ENCODE data around the gene TMEFF2.

TMEFF2 gene

DNA sequence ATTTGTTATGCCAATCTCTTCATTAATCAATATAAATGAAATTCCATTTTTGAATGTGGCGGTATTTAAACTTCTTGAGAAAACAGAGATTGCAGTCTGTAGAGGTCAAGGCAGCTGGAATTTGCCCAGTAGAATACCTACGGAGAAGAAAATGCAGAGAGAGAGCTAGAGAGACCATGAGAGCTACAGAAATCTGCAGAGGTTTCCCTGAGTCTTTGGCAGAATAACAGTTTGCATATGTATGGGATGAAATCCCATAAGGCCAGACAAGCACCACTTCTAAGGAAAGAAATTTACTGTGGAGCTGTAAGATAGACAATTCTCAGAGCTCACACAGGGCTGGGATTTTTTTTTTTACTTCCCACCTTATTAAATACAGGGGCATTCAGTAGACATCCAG, 23.6 kb upstream of the TMEFF2 start:
- ChIA-PET POLR2A (no interaction called here), CTCF (interaction anchor here (1.4 kb wide), 1 partner anchor 56 kb away, joined by 4 read pairs; no protein-coding TSS in a partner anchor)
- no peak overlapping the region for H3K4me3 ChIP-seq (ENCODE audit: low read depth, low read length)
- no peaks in the 10 kb centered on the region for H3K36me3 ChIP-seq (ENCODE audit: control insufficient read depth in 2 of 2, insufficient read depth in 1 of 2, low read length in 2 of 2)
- no peak overlapping the region for H3K27ac ChIP-seq (ENCODE audit: extremely low read depth, low read depth, low read length)
- no peaks in the 10 kb centered on the region for H3K9me3 ChIP-seq (ENCODE audit: control insufficient read depth, insufficient read depth, low read depth, low read length)
- H3K4me1 ChIP-seq (ENCODE audit: control insufficient read depth, insufficient read depth, low read length) = no peaks in the 10 kb centered on the region
- TF ChIP-seq GFI1B (tag by site-specific recombination; IDR thresholded peaks at IDR 0.05) = no peak
- no peak for TF ChIP-seq ZNF324 (tag by site-specific recombination; IDR thresholded peaks at IDR 0.05)
- no peak for TF ChIP-seq ZNF138 (tag by site-specific recombination; IDR thresholded peaks at IDR 0.05; ENCODE audit: borderline replicate concordance)
- TF ChIP-seq KLF9 (tag by site-specific recombination; IDR thresholded peaks at IDR 0.05; ENCODE audit: low read depth) = no peak
- TF ChIP-seq, protein P1, sequence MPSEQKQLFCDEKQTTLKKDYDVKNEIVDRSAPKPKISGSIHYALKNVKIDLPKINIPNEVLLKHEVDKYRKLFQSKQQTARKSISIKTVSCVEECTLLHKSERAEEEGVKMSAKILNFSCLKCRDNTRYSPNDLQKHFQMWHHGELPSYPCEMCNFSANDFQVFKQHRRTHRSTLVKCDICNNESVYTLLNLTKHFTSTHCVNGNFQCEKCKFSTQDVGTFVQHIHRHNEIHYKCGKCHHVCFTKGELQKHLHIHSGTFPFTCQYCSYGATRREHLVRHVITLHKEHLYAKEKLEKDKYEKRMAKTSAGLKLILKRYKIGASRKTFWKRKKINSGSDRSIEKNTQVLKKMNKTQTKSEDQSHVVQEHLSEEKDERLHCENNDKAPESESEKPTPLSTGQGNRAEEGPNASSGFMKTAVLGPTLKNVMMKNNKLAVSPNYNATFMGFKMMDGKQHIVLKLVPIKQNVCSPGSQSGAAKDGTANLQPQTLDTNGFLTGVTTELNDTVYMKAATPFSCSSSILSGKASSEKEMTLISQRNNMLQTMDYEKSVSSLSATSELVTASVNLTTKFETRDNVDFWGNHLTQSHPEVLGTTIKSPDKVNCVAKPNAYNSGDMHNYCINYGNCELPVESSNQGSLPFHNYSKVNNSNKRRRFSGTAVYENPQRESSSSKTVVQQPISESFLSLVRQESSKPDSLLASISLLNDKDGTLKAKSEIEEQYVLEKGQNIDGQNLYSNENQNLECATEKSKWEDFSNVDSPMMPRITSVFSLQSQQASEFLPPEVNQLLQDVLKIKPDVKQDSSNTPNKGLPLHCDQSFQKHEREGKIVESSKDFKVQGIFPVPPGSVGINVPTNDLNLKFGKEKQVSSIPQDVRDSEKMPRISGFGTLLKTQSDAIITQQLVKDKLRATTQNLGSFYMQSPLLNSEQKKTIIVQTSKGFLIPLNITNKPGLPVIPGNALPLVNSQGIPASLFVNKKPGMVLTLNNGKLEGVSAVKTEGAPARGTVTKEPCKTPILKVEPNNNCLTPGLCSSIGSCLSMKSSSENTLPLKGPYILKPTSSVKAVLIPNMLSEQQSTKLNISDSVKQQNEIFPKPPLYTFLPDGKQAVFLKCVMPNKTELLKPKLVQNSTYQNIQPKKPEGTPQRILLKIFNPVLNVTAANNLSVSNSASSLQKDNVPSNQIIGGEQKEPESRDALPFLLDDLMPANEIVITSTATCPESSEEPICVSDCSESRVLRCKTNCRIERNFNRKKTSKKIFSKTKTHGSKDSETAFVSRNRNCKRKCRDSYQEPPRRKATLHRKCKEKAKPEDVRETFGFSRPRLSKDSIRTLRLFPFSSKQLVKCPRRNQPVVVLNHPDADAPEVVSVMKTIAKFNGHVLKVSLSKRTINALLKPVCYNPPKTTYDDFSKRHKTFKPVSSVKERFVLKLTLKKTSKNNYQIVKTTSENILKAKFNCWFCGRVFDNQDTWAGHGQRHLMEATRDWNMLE (tag by site-specific recombination; conservative IDR thresholded peaks at IDR 0.05; ENCODE audit: low read depth) = no peak
- TF ChIP-seq ZNF140 (tag by site-specific recombination; IDR thresholded peaks at IDR 0.05) = no peak
- no peak for TF ChIP-seq ZNF248 (tag by site-specific recombination; IDR thresholded peaks at IDR 0.05)
- no peak for TF ChIP-seq ZNF239 (tag by site-specific recombination; IDR thresholded peaks at IDR 0.05)
- no peak for TF ChIP-seq ZNF48 (tag by site-specific recombination; IDR thresholded peaks at IDR 0.05)
- no peak for TF ChIP-seq SP3 (tag by site-specific recombination; IDR thresholded peaks at IDR 0.05)

DNA sequence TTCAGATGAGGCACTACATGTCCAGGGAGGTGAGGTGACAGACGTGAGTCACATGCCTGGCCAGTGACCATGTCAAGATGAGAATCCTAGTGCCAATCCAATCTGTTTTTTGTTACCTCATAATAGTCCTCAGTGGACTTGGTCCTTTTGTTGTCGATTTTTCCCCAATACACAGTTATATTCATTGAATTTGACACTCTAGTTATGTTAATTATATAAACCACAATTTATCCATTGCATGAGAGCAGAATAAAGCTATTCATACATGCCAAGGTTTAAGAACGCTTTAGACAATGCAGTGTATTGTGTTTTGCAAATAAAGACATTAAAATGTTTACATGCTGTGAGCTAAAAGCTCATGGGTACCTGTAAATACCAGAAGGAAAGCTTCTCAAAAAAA, 21.6 kb upstream of the TMEFF2 start:
- Histone ChIP-seq H3K27ac (ENCODE audit: extremely low read depth, low read depth, low read length) (no peak overlapping the region), H3K4me1 (ENCODE audit: control insufficient read depth, insufficient read depth, low read length) (no peaks in the 10 kb centered on the region), H3K36me3 (ENCODE audit: control insufficient read depth in 2 of 2, insufficient read depth in 1 of 2, low read length in 2 of 2) (no peaks in the 10 kb centered on the region), H3K9me3 (ENCODE audit: control insufficient read depth, insufficient read depth, low read depth, low read length) (no peaks in the 10 kb centered on the region), H3K4me3 (ENCODE audit: low read depth, low read length) (no peak overlapping the region)
- ChIA-PET CTCF (no interaction called here), POLR2A (no interaction called here)
- TF ChIP-seq ZBTB8A (tag by site-specific recombination; IDR thresholded peaks at IDR 0.05) (no peak), ZNF571 (tag by site-specific recombination; IDR thresholded peaks at IDR 0.05) (no peak), ZNF510 (tag by site-specific recombination; IDR thresholded peaks at IDR 0.05; ENCODE audit: insufficient replicate concordance) (no peak), EGR2 (tag by site-specific recombination; IDR thresholded peaks at IDR 0.05; ENCODE audit: low read depth) (no peak), MYNN (tag by site-specific recombination; IDR thresholded peaks at IDR 0.05; ENCODE audit: borderline replicate concordance) (no peak), ZBTB20 (tag by site-specific recombination; IDR thresholded peaks at IDR 0.05) (no peak), REPIN1 (tag by site-specific recombination; IDR thresholded peaks at IDR 0.05; ENCODE audit: low read depth) (no peak), ZNF248 (tag by site-specific recombination; IDR thresholded peaks at IDR 0.05) (no peak), OVOL3 (tag by site-specific recombination; IDR thresholded peaks at IDR 0.05) (no peak), ZBTB21 (tag by site-specific recombination; IDR thresholded peaks at IDR 0.05) (no peak), ZNF548 (tag by site-specific recombination; IDR thresholded peaks at IDR 0.05) (no peak), TCF7L2 (IDR thresholded peaks at IDR 0.05; ENCODE audit: borderline replicate concordance, low read depth, low read length) (no peak), SCRT1 (tag by site-specific recombination; IDR thresholded peaks at IDR 0.05; ENCODE audit: borderline replicate concordance) (no peak)
- TF ChIP-seq, protein P2, sequence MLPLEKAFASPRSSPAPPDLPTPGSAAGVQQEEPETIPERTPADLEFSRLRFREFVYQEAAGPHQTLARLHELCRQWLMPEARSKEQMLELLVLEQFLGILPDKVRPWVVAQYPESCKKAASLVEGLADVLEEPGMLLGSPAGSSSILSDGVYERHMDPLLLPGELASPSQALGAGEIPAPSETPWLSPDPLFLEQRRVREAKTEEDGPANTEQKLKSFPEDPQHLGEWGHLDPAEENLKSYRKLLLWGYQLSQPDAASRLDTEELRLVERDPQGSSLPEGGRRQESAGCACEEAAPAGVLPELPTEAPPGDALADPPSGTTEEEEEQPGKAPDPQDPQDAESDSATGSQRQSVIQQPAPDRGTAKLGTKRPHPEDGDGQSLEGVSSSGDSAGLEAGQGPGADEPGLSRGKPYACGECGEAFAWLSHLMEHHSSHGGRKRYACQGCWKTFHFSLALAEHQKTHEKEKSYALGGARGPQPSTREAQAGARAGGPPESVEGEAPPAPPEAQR (tag by site-specific recombination; IDR thresholded peaks at IDR 0.05) = no peak
- TF ChIP-seq, protein P3, sequence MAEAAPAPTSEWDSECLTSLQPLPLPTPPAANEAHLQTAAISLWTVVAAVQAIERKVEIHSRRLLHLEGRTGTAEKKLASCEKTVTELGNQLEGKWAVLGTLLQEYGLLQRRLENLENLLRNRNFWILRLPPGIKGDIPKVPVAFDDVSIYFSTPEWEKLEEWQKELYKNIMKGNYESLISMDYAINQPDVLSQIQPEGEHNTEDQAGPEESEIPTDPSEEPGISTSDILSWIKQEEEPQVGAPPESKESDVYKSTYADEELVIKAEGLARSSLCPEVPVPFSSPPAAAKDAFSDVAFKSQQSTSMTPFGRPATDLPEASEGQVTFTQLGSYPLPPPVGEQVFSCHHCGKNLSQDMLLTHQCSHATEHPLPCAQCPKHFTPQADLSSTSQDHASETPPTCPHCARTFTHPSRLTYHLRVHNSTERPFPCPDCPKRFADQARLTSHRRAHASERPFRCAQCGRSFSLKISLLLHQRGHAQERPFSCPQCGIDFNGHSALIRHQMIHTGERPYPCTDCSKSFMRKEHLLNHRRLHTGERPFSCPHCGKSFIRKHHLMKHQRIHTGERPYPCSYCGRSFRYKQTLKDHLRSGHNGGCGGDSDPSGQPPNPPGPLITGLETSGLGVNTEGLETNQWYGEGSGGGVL (tag by site-specific recombination; IDR thresholded peaks at IDR 0.05) = no peak

All from HEK293 (cell line).